ENCODE measurements around the gene TLE4. TPM values are rescaled to one million over a fixed set of nuclear protein-coding genes. Genes with fewer than 3 reads are reported as not detected.

TLE4 gene
- total RNA-seq, 4 donors from 2014 or later: 30.1 to 32.9 (median 30.7) TPM

GRCh38 chr9:79577969-79578723, 6.4 kb downstream of the TLE4 start:
- DNase-seq (ENCODE audit: low spot score) (no peak), ATAC-seq (ENCODE audit: low FRiP score) (no peak)
- TF ChIP-seq CTCF (IDR thresholded peaks at IDR 0.05): no peak

DNA sequence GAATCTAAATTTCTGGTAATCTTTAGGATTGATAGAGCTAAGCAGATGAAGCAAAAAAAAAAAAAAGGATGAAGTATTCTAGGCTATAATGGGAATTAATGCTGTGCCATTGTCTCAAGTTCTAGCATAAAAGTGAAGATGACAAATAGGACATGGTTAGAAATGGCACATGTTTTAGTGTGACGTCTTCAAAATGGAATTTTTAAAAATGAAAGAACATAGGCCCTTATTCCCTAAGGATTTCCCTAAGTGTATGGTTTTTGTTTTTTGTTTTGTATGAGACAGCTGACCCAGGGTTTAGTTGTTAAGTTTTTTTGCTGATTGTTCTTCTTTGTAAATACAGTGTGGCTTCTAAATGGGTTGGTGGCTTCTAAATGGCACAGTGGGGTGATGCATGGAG, 7.1 kb downstream of the TLE4 start:
- ATAC-seq (ENCODE audit: low FRiP score) (no peak), DNase-seq (ENCODE audit: low spot score) (no peak)
- TF ChIP-seq CTCF (IDR thresholded peaks at IDR 0.05): no peak

GRCh38 chr9:79579624-79580023, 7.9 kb downstream of the TLE4 start:
- ATAC-seq (ENCODE audit: low FRiP score) (no peak), DNase-seq (ENCODE audit: low spot score) (no peak)
- TF ChIP-seq CTCF (IDR thresholded peaks at IDR 0.05): no peak

GRCh38 chr9:79580055-79580454, 8.3 kb downstream of the TLE4 start:
- DNase-seq (ENCODE audit: low spot score) (no peak), ATAC-seq (ENCODE audit: low FRiP score) (no peak)
- no peak for TF ChIP-seq CTCF (IDR thresholded peaks at IDR 0.05)

GRCh38 chr9:79581388-79581787, 9.6 kb downstream of the TLE4 start:
- ATAC-seq (ENCODE audit: low FRiP score) (no peak), DNase-seq (ENCODE audit: low spot score) (no peak)
- TF ChIP-seq CTCF (IDR thresholded peaks at IDR 0.05): no peak

DNA sequence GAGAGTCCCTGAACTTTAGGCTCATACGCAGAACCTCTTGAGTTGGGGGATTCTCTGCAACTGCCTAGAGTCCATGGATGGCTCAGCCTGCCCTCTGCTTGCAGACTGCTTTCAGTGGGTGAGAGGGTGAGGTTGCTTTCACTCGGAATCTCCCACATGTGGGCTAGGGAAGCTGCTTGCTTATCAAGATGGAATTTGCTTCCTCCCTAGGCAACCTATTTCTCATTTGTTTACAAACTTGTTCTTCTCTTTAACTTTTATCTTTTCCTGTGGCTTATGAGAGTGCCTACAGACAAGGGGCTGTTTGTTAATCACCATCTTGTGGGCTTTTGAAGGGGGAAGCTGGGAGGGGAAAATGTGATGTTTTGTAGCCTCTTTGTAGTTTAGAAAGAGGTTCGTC, 10.0 kb downstream of the TLE4 start:
- ATAC-seq (ENCODE audit: low FRiP score) (peak; percentile 60), DNase-seq (ENCODE audit: low spot score) (no peak)
- TF ChIP-seq CTCF (IDR thresholded peaks at IDR 0.05): no peak

DNA sequence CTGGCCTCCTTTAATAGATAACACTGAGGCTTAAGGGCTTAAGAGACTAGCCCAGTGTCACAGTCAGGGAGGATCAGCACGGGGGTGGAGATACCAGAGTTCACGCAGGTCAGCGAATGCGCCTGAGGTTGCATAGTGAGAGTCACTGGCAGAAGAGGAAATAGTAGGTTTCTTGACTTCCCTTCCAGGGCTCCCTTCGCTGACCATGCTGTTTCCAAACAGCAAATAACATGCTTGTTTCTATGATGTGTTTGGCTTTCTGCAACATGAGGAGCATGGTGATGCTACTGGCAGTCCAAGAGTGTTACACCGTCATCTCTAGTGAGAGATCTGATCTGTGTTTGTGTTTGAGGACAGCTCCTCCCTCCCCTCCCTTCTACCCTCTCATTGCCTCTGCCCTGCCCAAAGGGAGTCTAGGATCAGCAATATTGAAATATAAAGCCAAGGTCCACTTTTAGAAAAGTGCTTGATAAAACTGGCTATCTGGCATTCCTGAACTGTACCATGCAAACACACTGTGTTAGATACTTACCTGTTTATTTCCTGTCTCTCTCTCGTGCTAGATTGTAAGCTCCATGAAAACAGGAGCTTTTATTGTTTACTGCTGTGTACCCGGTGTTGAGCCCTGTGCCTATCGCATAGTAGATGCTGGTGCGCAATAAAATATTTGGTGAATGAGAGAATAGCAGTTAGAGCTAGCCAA, 12.3 kb downstream of the TLE4 start:
- no peak for TF ChIP-seq CTCF (IDR thresholded peaks at IDR 0.05)
- ATAC-seq (ENCODE audit: low FRiP score) (no peak), DNase-seq (ENCODE audit: low spot score) (no peak)
